GM20000 (cell line): ENCODE data around the gene ARL3.
"Not testable (repeated sequence)": the region's sequence is repeated elsewhere in the genome, so short reads cannot be mapped to it uniquely, and the experiment has no call there.

Experiments used
- DNase-seq: peaks from one replicate; pipeline ENCODE4 v3.0.0; 2012; ENCODE audit warnings: low spot score
- TF ChIP-seq, protein P1 (sequence below): IDR thresholded peaks from 2 replicates; pipeline ENCODE4 v1.5.1; 2012; ENCODE audit warnings: mild to moderate bottlenecking, control low read depth; ENCODE audit errors: extremely low read depth, missing control alignments

The ARL3 gene

GRCh38 chr10:102670065-102670670 is 44.0 kb downstream of the ARL3 start:
- DNase-seq: no peak
- TF ChIP-seq, protein P1, sequence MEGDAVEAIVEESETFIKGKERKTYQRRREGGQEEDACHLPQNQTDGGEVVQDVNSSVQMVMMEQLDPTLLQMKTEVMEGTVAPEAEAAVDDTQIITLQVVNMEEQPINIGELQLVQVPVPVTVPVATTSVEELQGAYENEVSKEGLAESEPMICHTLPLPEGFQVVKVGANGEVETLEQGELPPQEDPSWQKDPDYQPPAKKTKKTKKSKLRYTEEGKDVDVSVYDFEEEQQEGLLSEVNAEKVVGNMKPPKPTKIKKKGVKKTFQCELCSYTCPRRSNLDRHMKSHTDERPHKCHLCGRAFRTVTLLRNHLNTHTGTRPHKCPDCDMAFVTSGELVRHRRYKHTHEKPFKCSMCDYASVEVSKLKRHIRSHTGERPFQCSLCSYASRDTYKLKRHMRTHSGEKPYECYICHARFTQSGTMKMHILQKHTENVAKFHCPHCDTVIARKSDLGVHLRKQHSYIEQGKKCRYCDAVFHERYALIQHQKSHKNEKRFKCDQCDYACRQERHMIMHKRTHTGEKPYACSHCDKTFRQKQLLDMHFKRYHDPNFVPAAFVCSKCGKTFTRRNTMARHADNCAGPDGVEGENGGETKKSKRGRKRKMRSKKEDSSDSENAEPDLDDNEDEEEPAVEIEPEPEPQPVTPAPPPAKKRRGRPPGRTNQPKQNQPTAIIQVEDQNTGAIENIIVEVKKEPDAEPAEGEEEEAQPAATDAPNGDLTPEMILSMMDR: no peak

DNA sequence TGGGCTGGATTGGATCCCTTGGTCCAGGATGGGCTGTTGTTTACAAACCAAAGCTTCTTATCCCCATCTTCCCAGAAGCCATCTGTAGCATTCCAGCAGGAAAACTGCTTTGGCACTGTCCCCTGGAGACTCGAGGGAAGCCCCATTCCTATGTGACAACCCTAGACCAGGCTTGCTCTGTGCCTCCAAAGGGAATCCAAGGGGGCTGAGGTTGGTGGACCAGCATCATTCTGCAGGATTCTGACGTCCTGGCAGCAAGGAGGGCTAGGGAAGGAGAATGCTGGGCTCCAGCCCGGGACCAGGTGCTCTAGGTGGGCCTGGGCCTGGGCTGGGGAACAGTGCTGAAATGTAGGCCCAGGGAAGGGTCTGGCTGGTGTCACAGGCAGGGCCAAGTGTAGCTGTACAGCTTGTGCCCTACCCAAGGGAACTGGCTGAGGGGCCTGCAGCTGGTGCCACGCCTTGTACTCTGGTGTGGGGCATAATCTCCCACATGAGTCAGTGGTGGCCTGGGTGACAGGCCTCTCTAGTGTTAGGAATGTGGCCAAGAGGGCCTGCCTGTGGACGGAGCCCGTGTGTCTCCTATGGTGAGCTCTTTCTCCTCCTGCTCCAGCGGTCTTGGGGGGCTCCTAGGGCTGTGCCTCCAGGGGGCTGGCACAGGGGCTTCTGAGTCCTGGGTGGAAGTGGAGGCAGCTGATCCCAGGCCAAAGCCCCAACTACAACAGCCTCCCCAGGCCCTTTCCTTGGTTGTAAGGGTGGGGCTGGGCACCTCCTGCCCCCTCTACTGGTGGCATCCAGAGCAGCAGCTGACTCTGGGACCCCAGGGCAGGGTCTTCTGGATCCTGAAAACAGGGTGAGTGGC is 44.8 kb downstream of the ARL3 start:
- TF ChIP-seq, protein P1: no peak
- DNase-seq: no peak

DNA sequence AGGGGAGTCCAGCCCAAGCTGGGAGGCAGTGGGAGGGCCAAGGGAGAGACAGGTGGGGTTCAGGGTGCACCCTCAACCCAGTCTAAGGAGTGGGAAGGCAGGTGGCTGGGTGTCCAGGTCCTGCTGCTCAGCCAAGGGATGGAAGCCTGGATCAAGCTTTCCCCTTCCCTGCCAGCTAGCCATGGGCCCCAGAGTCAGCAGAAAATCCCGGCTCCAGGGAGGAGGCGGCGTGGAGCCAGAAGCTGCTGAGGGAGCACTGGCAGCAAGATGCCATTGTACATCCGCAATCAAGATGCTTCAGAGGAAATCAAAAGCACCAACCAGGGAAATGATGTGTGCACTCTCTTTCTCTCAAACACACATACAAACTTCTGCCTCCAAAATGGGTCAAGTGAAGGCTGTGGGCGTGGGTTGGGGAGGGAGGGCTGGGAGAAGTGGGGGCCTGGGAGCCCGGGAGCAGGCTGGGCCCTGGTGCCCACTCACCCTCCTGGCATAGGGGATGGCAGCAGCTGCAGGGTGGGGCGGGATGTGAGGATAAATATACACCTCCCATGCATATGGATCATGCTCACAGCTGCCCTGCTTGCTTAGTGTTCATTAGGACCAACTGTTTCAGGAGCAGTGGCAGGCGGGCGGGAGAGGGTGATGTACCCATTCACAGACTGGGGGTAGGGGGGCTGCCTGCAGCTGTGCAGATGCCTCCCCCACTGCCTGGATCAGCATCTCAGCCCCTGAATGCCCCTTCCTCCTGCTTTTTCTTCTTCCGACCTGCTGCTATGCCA is 45.7 kb downstream of the ARL3 start:
- TF ChIP-seq, protein P1: no peak
- DNase-seq: no peak

DNA sequence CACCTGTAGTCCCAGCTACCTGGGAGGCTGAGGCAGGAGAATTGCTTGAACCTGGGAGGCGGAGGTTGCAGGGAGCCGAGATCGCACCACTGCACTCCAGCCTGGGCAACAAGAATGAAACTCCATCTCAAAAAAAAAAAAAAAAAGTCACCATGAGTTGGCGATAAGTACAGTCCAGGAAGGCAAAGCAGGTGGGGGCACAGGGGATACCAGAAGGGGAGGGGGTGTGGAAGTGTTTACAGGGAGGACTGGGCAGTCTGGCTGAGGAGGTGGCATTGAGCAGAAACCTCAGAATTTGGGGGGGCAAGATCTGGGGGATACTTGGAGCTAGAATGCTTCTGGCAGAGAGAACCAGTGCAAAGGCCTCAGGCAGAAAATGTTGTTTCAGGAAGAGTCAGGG is 46.8 kb downstream of the ARL3 start:
- not testable (repeated sequence) for DNase-seq

GRCh38 chr10:102665904-102666509 is 48.2 kb downstream of the ARL3 start:
- no peak for DNase-seq
- TF ChIP-seq, protein P1: no peak

GRCh38 chr10:102661658-102662028 is 52.6 kb downstream of the ARL3 start:
- no peak for DNase-seq
- TF ChIP-seq, protein P1: no peak

- DNase-seq: peak; percentile 90
- TF ChIP-seq, protein P1: no peak
Measured at GRCh38 chr10:102660888-102661657, 53.1 kb downstream of the ARL3 start.
